ENCODE results near the gene FOXJ3.

Gene FOXJ3

GRCh38 chr1:42176902-42177519, 158.0 kb downstream of the FOXJ3 start:
- DNase-seq (ENCODE audit: insufficient read length, low spot score) (no peak), FAIRE-seq (no peak)
- TF ChIP-seq CTCF (IDR thresholded peaks at IDR 0.05; ENCODE audit: insufficient read depth, missing control alignments), result peak; percentile 70

- DNase-seq (ENCODE audit: insufficient read length, low spot score) (no peak), FAIRE-seq (no peak)
- TF ChIP-seq CTCF (IDR thresholded peaks at IDR 0.05; ENCODE audit: insufficient read depth, missing control alignments), result no peak
These were observed 159.6 kb downstream of the FOXJ3 start for GRCh38 chr1:42175314-42176054.

DNA sequence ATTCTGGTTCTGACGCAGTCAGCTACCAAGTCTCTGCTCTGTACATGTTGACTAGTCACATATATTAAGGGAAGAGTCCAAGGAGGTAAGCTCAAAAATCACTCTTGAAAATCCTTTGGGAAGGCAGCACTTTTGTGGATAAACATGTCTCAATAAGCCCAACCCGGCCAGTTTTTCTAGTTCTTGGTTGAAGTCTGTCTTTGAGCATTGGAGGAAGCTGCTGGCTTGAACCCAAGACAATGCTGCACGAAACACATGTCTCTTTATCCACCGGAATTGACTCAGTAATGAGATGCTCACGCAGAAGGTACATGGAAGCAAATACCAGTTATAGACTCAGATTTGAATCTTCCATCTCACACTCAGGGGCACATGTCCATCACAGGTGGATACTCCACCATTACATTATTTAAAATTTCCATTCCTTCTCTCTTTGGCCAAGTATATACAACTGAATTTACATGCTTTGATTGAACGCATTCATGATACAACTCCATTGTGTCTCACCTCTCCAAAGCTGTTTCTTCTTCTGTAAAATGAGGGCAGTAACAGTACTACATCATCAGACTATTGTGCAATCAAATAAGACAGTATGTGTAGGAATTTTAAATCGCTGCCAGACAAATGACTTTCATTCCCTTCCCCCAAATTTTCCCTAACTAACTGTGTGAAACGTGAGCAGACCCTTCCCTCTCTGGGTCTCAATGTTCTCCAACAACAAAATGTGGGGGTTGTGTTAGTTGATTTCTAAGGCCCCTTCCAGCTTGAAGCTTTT, 160.9 kb downstream of the FOXJ3 start:
- no peak for FAIRE-seq
- no peak for TF ChIP-seq CTCF (IDR thresholded peaks at IDR 0.05; ENCODE audit: insufficient read depth, missing control alignments)
- DNase-seq (ENCODE audit: insufficient read length, low spot score), result no peak

DNA sequence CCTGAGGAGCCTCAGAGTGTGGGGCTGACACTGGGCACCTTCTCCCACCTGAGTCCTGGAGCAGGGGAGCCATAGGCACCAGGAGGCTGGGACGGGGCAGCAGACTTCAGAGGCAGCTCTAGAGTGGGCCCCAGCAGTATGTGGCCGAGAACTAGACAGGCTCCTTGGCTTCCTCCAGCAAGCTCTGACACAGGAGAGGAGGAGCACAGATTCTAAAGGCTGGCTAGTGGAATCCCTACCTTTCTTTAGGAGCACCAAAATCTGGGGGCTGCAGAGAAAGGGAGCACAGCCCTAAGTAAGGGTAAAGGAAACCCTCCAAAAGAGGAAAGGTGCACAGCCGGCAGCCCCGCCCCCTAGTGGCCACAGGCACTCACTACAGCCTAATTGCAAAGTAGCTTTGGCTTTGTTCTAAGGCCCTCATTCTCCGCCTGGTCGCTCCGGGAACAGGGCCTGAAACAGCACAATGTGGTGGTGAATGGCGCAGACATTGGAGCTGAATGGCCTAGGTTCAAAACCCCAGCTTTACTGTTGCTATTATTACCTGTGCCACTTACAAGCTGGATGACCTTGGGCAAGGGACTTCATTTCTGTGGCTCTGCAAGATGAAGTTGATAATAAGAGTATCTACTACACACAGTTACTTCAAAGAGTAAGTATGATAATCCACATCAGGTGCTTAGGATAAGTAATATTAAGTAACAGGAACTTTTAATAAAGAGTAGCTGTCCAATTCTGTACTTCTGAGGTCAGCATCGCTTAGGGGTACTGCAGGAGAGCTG, 161.7 kb downstream of the FOXJ3 start:
- FAIRE-seq (no peak), DNase-seq (ENCODE audit: insufficient read length, low spot score) (no peak)
- peak; percentile 75 for TF ChIP-seq CTCF (IDR thresholded peaks at IDR 0.05; ENCODE audit: insufficient read depth, missing control alignments)

- no peak for FAIRE-seq
- no peak for DNase-seq (ENCODE audit: insufficient read length, low spot score)
- no peak for TF ChIP-seq CTCF (IDR thresholded peaks at IDR 0.05; ENCODE audit: insufficient read depth, missing control alignments)
These were observed 162.5 kb downstream of the FOXJ3 start for GRCh38 chr1:42172381-42173133.

- TF ChIP-seq CTCF (IDR thresholded peaks at IDR 0.05; ENCODE audit: insufficient read depth, missing control alignments), result no peak
- FAIRE-seq (no peak), DNase-seq (ENCODE audit: insufficient read length, low spot score) (no peak)
These were observed 163.3 kb downstream of the FOXJ3 start for GRCh38 chr1:42171679-42172266.
